Adrenal gland (tissue), 5 donors: Measurements from ENCODE around the gene TRAPPC4.

Source experiments
- CTCF ChIP-seq, 6 experiments: fragments of 450-650 bp in 4 of 6; fragments of 200-600 bp in 2 of 6; sonication (generic) in 1 of 6; IDR thresholded peaks; 1 replicate in 5 of 6; 2 replicates in 1 of 6; pipeline versions ENCODE4 v1.5.1 to v1.8.0; 2016 to 2021; ENCODE audit warnings: antibody characterized with exemption in 6 of 6, mild to moderate bottlenecking in 2 of 6, moderate library complexity in 1 of 6
- POLR2A ChIP-seq, 2 donors: fragments of 450-650 bp; IDR thresholded peaks; one replicate each; pipeline ENCODE4 v1.6.1; 2017; ENCODE audit warnings: antibody characterized with exemption in 2 of 2, mild to moderate bottlenecking in 2 of 2, moderate library complexity in 1 of 2
- donor health status: DM: no; HTN: no; CAD: no.

- TF ChIP-seq CTCF (IDR thresholded peaks at IDR 0.05) (no peak), POLR2A (IDR thresholded peaks at IDR 0.05) (no peak)
Measured at GRCh38 chr11:119055901-119056300, 37.3 kb downstream of the TRAPPC4 start.
